HAP-1 (cell line): ENCODE results near the gene ANKFN1.

Experiments
- DNase-seq, 2 experiments: peaks; one replicate each; pipeline ENCODE4 v3.0.0-alpha.2; 2016 to 2020; ENCODE audit warnings: low spot score in 2 of 2
- H3K27me3 ChIP-seq: fragments of 250-450 bp; sonication (Bioruptor Pico); 2 replicates; pipeline ENCODE4 v1.5.1; 2020; ENCODE audit warnings: low read depth, mild to moderate bottlenecking, moderate library complexity
- H3K36me3 ChIP-seq: fragments of 250-450 bp; sonication (Bioruptor Pico); replicated peaks from 2 replicates; pipeline ENCODE4 v1.5.1; 2020; ENCODE audit warnings: mild to moderate bottlenecking
- H3K4me1 ChIP-seq: fragments of 250-450 bp; sonication (Bioruptor Pico); 2 replicates; pipeline ENCODE4 v1.5.1; 2020; ENCODE audit warnings: mild to moderate bottlenecking
- H3K4me3 ChIP-seq: fragments of 250-450 bp; sonication (Bioruptor Pico); 2 replicates; pipeline ENCODE4 v1.5.1; 2020; ENCODE audit warnings: mild to moderate bottlenecking, moderate library complexity
- H3K9me3 ChIP-seq: fragments of 250-450 bp; sonication (Bioruptor Pico); 2 replicates; pipeline ENCODE4 v1.5.1; 2020; ENCODE audit warnings: mild to moderate bottlenecking, moderate library complexity
- in situ Hi-C: fragments of 300-500 bp; cut with MboI; formaldehyde crosslinking; loops from 3 replicates; pipeline ENCODE4 v1.14.3; 2020; ENCODE audit warnings: low sequenced_read_pairs, inconsistent platforms, mixed read lengths

The ANKFN1 gene

GRCh38 chr17:56324676-56325075 is 171.4 kb downstream of the ANKFN1 start:
- Histone ChIP-seq H3K27me3 (no peaks in the 10 kb centered on the region; the same call in 1 of the 2 replicates), H3K4me3 (no peak overlapping the region), H3K36me3 (no peaks in the 10 kb centered on the region), H3K9me3 (no peaks in the 10 kb centered on the region), H3K4me1 (no peaks in the 10 kb centered on the region; the same call in 1 of the 2 replicates)
- DNase-seq: no peak
- in situ Hi-C loops: no loop called here

GRCh38 chr17:56325313-56326000 is 172.2 kb downstream of the ANKFN1 start:
- Histone ChIP-seq H3K4me1 (no peaks in the 10 kb centered on the region; the same call in 1 of the 2 replicates), H3K27me3 (no peaks in the 10 kb centered on the region; the same call in 1 of the 2 replicates), H3K4me3 (no peak overlapping the region), H3K36me3 (no peaks in the 10 kb centered on the region), H3K9me3 (no peaks in the 10 kb centered on the region)
- DNase-seq: no peak
- in situ Hi-C loops: no loop called here

GRCh38 chr17:56326001-56326359 is 172.7 kb downstream of the ANKFN1 start:
- Histone ChIP-seq H3K4me1 (no peaks in the 10 kb centered on the region; the same call in 1 of the 2 replicates), H3K36me3 (no peaks in the 10 kb centered on the region), H3K4me3 (no peak overlapping the region), H3K9me3 (no peaks in the 10 kb centered on the region), H3K27me3 (no peaks in the 10 kb centered on the region; the same call in 1 of the 2 replicates)
- DNase-seq: no peak
- in situ Hi-C loops: no loop called here

- no peak for DNase-seq
- Histone ChIP-seq H3K4me1 (no peaks in the 10 kb centered on the region), H3K9me3 (no peaks in the 10 kb centered on the region), H3K4me3 (no peak overlapping the region), H3K27me3 (no peaks in the 10 kb centered on the region), H3K36me3 (no peaks in the 10 kb centered on the region)
- in situ Hi-C loops: no loop called here
These were observed 194.4 kb downstream of the ANKFN1 start for GRCh38 chr17:56347639-56348038.

GRCh38 chr17:56350592-56350991 is 197.3 kb downstream of the ANKFN1 start:
- H3K27me3 ChIP-seq: no peaks in the 10 kb centered on the region
- H3K36me3 ChIP-seq: no peaks in the 10 kb centered on the region
- in situ Hi-C loops: no loop called here
- no peaks in the 10 kb centered on the region for H3K4me1 ChIP-seq
- H3K4me3 ChIP-seq: no peak overlapping the region
- H3K9me3 ChIP-seq: no peaks in the 10 kb centered on the region
- no peak for DNase-seq

- Histone ChIP-seq H3K4me1 (no peaks in the 10 kb centered on the region), H3K9me3 (no peaks in the 10 kb centered on the region), H3K27me3 (no peaks in the 10 kb centered on the region), H3K36me3 (no peaks in the 10 kb centered on the region), H3K4me3 (no peak overlapping the region)
- in situ Hi-C loops: no loop called here
- DNase-seq: no peak
These were observed 198.4 kb downstream of the ANKFN1 start for GRCh38 chr17:56351675-56352074.

GRCh38 chr17:56358651-56359050 is 205.4 kb downstream of the ANKFN1 start:
- no peak for DNase-seq
- in situ Hi-C loops: no loop called here
- Histone ChIP-seq H3K27me3 (no peaks in the 10 kb centered on the region), H3K9me3 (no peaks in the 10 kb centered on the region), H3K36me3 (no peaks in the 10 kb centered on the region), H3K4me3 (no peak overlapping the region), H3K4me1 (no peaks in the 10 kb centered on the region)

- Histone ChIP-seq H3K36me3 (no peaks in the 10 kb centered on the region), H3K4me3 (no peak overlapping the region), H3K4me1 (no peaks in the 10 kb centered on the region), H3K27me3 (no peaks in the 10 kb centered on the region), H3K9me3 (no peaks in the 10 kb centered on the region)
- no peak for DNase-seq
- in situ Hi-C loops: no loop called here
These were observed 206.2 kb downstream of the ANKFN1 start for GRCh38 chr17:56359518-56359917.

GRCh38 chr17:56367366-56367765 is 214.1 kb downstream of the ANKFN1 start:
- H3K9me3 ChIP-seq: no peaks in the 10 kb centered on the region
- no peaks in the 10 kb centered on the region for H3K4me1 ChIP-seq
- no peaks in the 10 kb centered on the region for H3K36me3 ChIP-seq
- DNase-seq: no peak
- H3K27me3 ChIP-seq: no peaks in the 10 kb centered on the region
- in situ Hi-C loops: no loop called here
- H3K4me3 ChIP-seq: no peak overlapping the region

- no peaks in the 10 kb centered on the region for H3K9me3 ChIP-seq
- no peak overlapping the region for H3K4me3 ChIP-seq
- 0 out of 2 replicates have a peak, but pooled peaks cover 3% of the 10 kb centered on the region for H3K27me3 ChIP-seq
- DNase-seq: no peak
- H3K36me3 ChIP-seq: no peaks in the 10 kb centered on the region
- in situ Hi-C loops: no loop called here
- no peaks in the 10 kb centered on the region for H3K4me1 ChIP-seq
These were observed 220.9 kb downstream of the ANKFN1 start for GRCh38 chr17:56373981-56374833.

- no peaks in the 10 kb centered on the region for H3K9me3 ChIP-seq
- H3K36me3 ChIP-seq: no peaks in the 10 kb centered on the region
- H3K4me3 ChIP-seq: no peak overlapping the region
- H3K27me3 ChIP-seq: no peaks in the 10 kb centered on the region
- no peaks in the 10 kb centered on the region for H3K4me1 ChIP-seq
- no peak for DNase-seq
- in situ Hi-C loops: no loop called here
These were observed 236.1 kb downstream of the ANKFN1 start for GRCh38 chr17:56389356-56389755.

GRCh38 chr17:56392321-56392720 is 239.0 kb downstream of the ANKFN1 start:
- no peaks in the 10 kb centered on the region for H3K27me3 ChIP-seq
- no peaks in the 10 kb centered on the region for H3K4me1 ChIP-seq
- H3K36me3 ChIP-seq: no peaks in the 10 kb centered on the region
- in situ Hi-C loops: no loop called here
- no peak for DNase-seq
- no peaks in the 10 kb centered on the region for H3K9me3 ChIP-seq
- no peak overlapping the region for H3K4me3 ChIP-seq

- no peak for DNase-seq
- H3K4me1 ChIP-seq: no peaks in the 10 kb centered on the region
- no peaks in the 10 kb centered on the region for H3K9me3 ChIP-seq
- H3K27me3 ChIP-seq: no peaks in the 10 kb centered on the region
- no peaks in the 10 kb centered on the region for H3K36me3 ChIP-seq
- in situ Hi-C loops: no loop called here
- H3K4me3 ChIP-seq: no peak overlapping the region
These were observed 239.9 kb downstream of the ANKFN1 start for GRCh38 chr17:56393156-56393555.

GRCh38 chr17:56395787-56396186 is 242.5 kb downstream of the ANKFN1 start:
- Histone ChIP-seq H3K4me3 (no peak overlapping the region), H3K9me3 (no peaks in the 10 kb centered on the region), H3K27me3 (no peaks in the 10 kb centered on the region), H3K4me1 (no peaks in the 10 kb centered on the region), H3K36me3 (no peaks in the 10 kb centered on the region)
- in situ Hi-C loops: no loop called here
- DNase-seq: no peak
